ENCODE results near the gene XPNPEP2.

The XPNPEP2 gene

DNA sequence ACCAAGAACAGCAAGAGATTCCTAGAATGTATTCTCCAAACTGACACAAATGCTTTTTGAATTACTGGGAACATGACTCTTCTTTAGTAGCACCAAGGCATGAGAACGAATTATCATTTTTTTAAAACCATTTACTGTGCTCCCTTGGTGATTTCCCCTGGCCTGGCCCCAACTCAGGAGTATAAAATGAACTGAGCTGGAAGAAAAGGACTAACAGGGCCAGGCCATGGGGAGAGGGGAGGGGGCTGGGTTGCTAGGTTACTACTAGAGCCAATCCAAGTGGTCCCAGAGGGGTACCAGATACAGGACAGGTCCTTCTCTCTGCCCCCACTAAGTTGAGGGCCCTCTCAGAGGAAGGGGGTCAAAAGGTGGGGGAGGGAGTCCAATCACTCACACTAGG lies 64.1 kb downstream of the XPNPEP2 start:
- no peak for DNase-seq

DNA sequence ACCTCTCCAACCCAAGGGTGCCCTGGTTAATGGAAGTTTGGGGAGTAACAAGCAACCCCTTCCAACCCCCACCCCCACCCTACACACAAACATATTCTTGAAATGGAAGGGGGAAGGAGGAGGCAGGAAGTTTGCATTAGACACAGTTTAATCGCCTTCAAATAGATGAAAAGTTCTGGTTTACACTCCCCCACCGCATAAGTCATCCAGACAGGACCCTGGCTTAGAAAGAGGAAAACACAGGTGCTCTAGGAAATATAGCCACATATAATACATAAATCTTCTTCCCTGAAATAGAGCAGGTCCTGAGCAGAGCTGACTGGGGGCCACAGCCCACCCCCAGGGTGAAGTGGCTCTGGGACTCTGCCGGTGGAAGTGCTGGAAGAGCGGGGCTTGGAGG lies 66.0 kb downstream of the XPNPEP2 start:
- DNase-seq = no peak

DNA sequence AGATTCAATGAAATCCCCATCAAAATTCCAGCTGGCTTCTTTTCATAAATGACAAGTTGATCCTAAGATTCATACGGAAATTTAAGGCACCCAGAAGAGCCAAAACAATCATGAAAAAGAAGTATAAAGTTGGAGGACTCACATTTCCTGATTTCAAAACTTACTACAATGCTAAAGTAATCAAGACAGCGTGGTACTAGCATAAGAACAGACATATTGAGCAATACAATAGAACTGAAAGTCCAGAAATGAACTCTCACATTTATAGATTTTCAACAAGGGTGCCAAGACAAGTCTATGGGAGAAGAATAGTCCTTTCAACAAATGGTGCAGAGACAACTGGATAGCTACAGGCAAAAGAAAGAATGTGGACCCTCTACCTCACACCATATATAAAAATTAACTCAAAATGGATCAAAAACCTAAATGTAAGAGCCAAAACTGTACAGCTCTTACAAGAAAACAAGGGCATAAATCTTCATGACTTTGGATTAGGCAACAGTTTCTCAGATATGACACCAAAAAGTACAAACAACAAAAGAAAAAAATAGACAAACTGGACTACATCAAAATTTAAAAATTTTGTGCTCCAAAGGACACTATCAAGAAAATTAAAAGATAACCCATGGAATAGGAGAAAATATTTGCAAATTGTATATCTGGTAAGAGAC lies 69.5 kb downstream of the XPNPEP2 start:
- DNase-seq = peak; percentile 80

DNA sequence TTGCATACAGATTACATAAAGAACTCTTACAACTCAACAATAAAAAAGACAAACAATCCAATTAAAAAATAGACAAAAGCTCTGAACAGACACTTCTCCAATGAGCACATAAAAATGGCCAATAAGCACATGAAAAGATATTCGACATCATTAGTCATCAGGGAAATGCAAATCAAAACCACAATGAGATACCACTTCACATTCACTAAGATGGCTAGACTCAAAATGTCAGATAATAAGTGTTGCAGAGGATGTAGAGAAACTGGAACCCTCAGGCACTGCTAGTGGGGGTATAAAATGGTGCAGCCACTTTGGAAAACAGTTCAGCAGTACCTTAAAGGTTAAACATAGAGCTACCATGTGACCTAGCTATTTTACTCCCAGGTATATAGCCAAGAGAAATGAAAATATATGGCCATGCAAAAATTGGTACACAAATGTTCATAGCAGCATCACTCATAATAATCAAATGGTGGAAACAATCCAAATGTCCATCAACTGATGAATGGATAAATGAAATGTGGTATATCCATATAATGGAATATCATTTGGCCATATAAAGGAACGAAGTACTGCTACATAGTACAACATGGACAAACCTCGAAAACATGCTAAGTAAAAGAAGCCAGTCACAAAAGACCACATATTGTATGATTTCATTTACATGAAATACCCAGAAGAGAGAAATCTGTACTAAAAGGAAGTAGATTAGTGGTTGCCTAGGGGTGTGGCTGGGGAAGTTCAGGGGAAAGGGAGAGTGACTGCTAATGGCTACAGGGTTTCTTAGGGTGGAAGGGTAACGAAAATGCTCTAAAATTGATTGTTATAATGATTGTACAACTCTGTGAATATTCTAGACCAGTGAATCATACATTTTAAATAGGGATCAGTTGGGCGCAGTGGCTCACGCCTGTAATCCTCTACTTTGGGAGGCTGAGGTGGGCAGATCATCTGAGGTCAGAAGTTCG lies 70.3 kb downstream of the XPNPEP2 start:
- peak; percentile 83 for DNase-seq

DNA sequence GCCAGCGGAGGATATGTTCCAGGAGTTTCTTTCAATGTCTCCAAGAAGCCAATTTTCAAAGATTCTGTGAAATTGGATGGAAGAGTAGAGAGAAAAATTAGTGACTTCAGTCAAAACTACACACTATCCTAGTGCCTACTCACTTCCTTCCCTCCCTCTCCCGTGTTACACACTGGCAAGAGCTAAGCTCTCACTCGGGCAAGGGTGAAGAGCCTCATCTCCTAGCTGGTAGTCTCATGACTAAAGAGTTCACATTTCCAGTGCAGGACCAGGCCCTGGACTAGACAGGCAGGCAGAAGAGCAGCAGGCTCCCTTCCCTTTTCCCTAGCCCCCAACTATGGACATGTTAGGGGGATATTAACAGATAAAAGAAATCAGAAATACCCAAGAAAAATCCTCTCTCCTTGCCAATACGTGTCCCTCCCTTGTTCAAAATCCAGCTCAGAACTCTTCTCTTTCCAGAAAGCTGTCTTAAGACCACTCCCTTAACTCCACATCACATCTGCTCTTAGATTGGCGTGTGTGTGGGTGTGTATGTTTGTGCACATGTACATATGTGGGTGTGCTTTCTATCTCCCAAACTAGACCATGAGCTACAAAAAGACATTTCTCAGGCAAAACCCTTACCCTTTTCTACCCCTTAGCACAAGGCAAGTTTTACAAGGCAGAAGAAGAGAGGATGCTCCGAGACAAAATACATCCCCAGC lies 75.0 kb downstream of the XPNPEP2 start:
- DNase-seq = peak; percentile 22

DNA sequence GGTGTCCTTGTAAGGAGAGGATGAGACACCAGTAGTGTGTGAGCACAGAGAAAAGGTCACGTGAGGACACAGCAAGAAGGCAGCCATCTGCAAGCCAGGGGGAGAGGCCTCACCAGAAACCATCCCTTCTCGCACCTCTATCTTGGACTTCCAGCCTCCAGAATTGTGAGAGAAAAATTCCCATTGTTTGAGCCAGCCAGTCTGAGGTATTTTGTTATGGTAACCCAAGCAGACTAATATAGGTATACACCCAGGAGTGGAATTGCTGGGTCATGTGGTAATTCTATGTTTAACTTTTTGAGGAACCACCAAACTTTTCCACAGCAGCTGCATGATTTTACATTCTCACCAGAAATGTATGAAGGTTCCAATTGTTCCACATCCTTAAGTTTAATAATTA lies 79.3 kb downstream of the XPNPEP2 start:
- DNase-seq = no peak

Data from inflammatory macrophage treated with lipopolysaccharide for 4 hours (primary cell).